Osteoblast (primary cell): ENCODE measurements around the gene GABRB1. TPM values are rescaled to one million over a fixed set of nuclear protein-coding genes. Genes with fewer than 3 reads are reported as not detected.

ENCODE experiments used
- DNase-seq: peaks from one replicate; pipeline ENCODE4 v3.0.0; 2011; ENCODE audit warnings: low spot score, mixed read lengths; ENCODE audit not compliant: insufficient read length; ENCODE audit errors: missing footprints
- H2AFZ ChIP-seq: 2 replicates; pipeline ENCODE4 v1.6.0; 2011; ENCODE audit warnings: mild to moderate bottlenecking, low read length
- H3K27ac ChIP-seq: 2 replicates; pipeline ENCODE4 v1.5.1; 2011; ENCODE audit warnings: mild to moderate bottlenecking, low read depth, low read length, moderate library complexity
- H3K27me3 ChIP-seq: 2 replicates; pipeline ENCODE4 v1.6.0; 2012; ENCODE audit warnings: mild to moderate bottlenecking, control low read depth, inconsistent platforms, low read length, moderate library complexity; ENCODE audit not compliant: insufficient read depth
- H3K36me3 ChIP-seq: 2 replicates; pipeline ENCODE4 v1.5.1; 2011; ENCODE audit warnings: mild to moderate bottlenecking, low read length, control low read depth, moderate library complexity; ENCODE audit not compliant: insufficient read depth
- H3K4me1 ChIP-seq: 2 replicates; pipeline ENCODE4 v1.5.1; 2011; ENCODE audit warnings: mild to moderate bottlenecking, low read length, control low read depth, moderate library complexity; ENCODE audit not compliant: insufficient read depth
- H3K4me2 ChIP-seq: 2 replicates; pipeline ENCODE4 v1.6.0; 2011; ENCODE audit warnings: mild to moderate bottlenecking, low read length; ENCODE audit not compliant: insufficient read depth
- H3K4me3 ChIP-seq: fragments of 200-600 bp; sonication (generic); 3 replicates; pipeline ENCODE4 v1.5.1; 2012; ENCODE audit warnings: mild to moderate bottlenecking, low read length, inconsistent platforms; ENCODE audit not compliant: insufficient read depth
- H3K79me2 ChIP-seq: 2 replicates; pipeline ENCODE4 v1.6.0; 2012; ENCODE audit warnings: mild to moderate bottlenecking, low read length, control low read depth, inconsistent platforms; ENCODE audit not compliant: insufficient read depth
- H3K9me3 ChIP-seq: 2 replicates; pipeline ENCODE4 v1.5.1; 2011; ENCODE audit warnings: low read depth, low read length, control low read depth
- H4K20me1 ChIP-seq: 2 replicates; pipeline ENCODE4 v1.6.0; 2012; ENCODE audit warnings: mild to moderate bottlenecking, low read length, control low read depth; ENCODE audit not compliant: insufficient read depth
- total RNA-seq: library from RNA; depleted of rRNA; stranded (reverse); fragments of >200 nt; gene quantifications from 2 replicates; pipeline ENCODE4 v1.2.3, GENCODE V29; 2012
- TF ChIP-seq, protein P1 (sequence below): IDR thresholded peaks from 2 replicates; pipeline ENCODE4 v1.5.1; 2011; ENCODE audit warnings: mild to moderate bottlenecking, low read depth, low read length, moderate library complexity; ENCODE audit errors: extremely low read depth

GABRB1 gene
- total RNA-seq, 1 donor: not detected

DNA sequence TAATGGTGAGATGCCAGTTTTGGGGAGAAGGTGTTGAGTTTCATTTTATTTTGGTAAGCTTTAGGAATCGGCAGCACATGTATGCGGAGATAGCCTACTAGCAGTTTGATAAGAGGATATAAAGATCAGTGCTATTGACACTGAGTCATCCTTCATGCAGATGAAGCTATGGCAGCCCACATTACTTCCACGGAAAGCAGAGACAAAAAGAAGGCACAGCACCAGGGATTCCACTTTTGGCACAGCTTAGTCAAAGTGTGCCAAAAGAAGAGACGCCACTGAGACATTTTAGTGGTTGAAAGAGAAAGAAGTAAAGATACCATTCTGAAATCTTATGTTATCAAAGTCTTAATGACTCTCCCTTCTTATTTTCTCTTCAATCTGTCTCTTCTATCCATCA lies 103.8 kb downstream of the GABRB1 start:
- Histone ChIP-seq H3K79me2 (no peaks in the 10 kb centered on the region), H3K9me3 (no peaks in the 10 kb centered on the region), H3K27me3 (no peaks in the 10 kb centered on the region), H3K4me2 (no peak overlapping the region), H3K36me3 (no peaks in the 10 kb centered on the region), H2AFZ (no peak overlapping the region), H3K4me3 (no peak overlapping the region), H3K4me1 (no peaks in the 10 kb centered on the region), H4K20me1 (no peaks in the 10 kb centered on the region), H3K27ac (no peak overlapping the region)
- TF ChIP-seq, protein P1, sequence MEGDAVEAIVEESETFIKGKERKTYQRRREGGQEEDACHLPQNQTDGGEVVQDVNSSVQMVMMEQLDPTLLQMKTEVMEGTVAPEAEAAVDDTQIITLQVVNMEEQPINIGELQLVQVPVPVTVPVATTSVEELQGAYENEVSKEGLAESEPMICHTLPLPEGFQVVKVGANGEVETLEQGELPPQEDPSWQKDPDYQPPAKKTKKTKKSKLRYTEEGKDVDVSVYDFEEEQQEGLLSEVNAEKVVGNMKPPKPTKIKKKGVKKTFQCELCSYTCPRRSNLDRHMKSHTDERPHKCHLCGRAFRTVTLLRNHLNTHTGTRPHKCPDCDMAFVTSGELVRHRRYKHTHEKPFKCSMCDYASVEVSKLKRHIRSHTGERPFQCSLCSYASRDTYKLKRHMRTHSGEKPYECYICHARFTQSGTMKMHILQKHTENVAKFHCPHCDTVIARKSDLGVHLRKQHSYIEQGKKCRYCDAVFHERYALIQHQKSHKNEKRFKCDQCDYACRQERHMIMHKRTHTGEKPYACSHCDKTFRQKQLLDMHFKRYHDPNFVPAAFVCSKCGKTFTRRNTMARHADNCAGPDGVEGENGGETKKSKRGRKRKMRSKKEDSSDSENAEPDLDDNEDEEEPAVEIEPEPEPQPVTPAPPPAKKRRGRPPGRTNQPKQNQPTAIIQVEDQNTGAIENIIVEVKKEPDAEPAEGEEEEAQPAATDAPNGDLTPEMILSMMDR: no peak
- DNase-seq: no peak

- H4K20me1 ChIP-seq: no peaks in the 10 kb centered on the region
- no peaks in the 10 kb centered on the region for H3K79me2 ChIP-seq
- TF ChIP-seq, protein P1: no peak
- H3K9me3 ChIP-seq: no peaks in the 10 kb centered on the region
- H3K4me2 ChIP-seq: no peak overlapping the region
- H2AFZ ChIP-seq: no peak overlapping the region
- no peak for DNase-seq
- no peak overlapping the region for H3K27ac ChIP-seq
- no peak overlapping the region for H3K4me3 ChIP-seq
- H3K36me3 ChIP-seq: no peaks in the 10 kb centered on the region
- H3K27me3 ChIP-seq: no peaks in the 10 kb centered on the region
- peaks cover 3% of the 10 kb centered on the region for H3K4me1 ChIP-seq
Observed at GRCh38 chr4:47143261-47143660, 111.9 kb downstream of the GABRB1 start.

- no peaks in the 10 kb centered on the region for H3K9me3 ChIP-seq
- peak overlapping the region; percentile 33 for H3K4me2 ChIP-seq
- H4K20me1 ChIP-seq: no peaks in the 10 kb centered on the region
- TF ChIP-seq, protein P1: no peak
- no peak overlapping the region for H3K27ac ChIP-seq
- H3K36me3 ChIP-seq: no peaks in the 10 kb centered on the region
- peaks cover 3% of the 10 kb centered on the region for H3K4me1 ChIP-seq
- no peaks in the 10 kb centered on the region for H3K27me3 ChIP-seq
- peak; percentile 25 for DNase-seq
- no peak overlapping the region for H2AFZ ChIP-seq
- no peaks in the 10 kb centered on the region for H3K79me2 ChIP-seq
- H3K4me3 ChIP-seq: no peak overlapping the region
Observed at GRCh38 chr4:47145630-47146029, 114.3 kb downstream of the GABRB1 start.

DNA sequence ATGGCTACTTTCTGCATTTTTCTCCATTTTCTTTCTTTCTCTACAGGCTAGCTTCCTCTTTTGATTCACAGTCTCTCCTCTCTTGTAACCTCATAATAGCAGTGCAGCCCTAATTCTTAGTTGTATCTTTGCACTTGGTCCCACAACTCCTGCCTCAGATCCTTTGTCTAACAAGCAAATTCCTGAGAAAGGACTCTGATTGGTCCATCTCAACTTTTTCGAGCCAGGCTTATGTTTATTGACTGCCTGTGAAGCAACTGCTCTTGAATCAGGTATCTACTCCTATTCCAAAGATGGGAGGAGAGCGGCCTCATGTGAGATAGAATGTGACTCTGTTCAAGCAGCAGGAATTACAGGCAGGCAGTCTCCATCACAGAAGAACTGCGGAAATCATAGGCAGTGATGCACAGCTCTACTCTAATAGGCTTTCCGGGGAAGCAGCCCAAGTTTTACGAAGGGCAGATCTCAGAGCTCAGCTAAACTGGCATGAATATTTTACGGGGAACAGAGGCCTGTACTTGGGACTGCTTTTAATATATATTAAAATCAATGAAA lies 123.5 kb downstream of the GABRB1 start:
- Histone ChIP-seq H3K4me2 (no peak overlapping the region), H3K27ac (no peak overlapping the region), H3K4me1 (no peaks in the 10 kb centered on the region), H3K4me3 (no peak overlapping the region), H3K79me2 (no peaks in the 10 kb centered on the region), H3K9me3 (no peaks in the 10 kb centered on the region), H2AFZ (no peak overlapping the region), H3K36me3 (no peaks in the 10 kb centered on the region), H3K27me3 (no peaks in the 10 kb centered on the region), H4K20me1 (no peaks in the 10 kb centered on the region)
- no peak for DNase-seq
- TF ChIP-seq, protein P1: no peak
